AG04450 (cell line): ENCODE data around the gene MRPL34. TPM values are rescaled to one million over a fixed set of nuclear protein-coding genes. Genes with fewer than 3 reads are reported as not detected.

Experiments used
- CTCF ChIA-PET: fragments of 300-600, 350-600 bp; formaldehyde crosslinking; extraction: SDS; loops from one replicate; lab custom pipeline; 2022; ENCODE audit warnings: antibody characterized with exemption, inconsistent platforms; lab: Charles Lee
- POLR2A ChIA-PET: fragments of 350-600 bp; formaldehyde crosslinking; extraction: SDS; loops from one replicate; lab custom pipeline; 2021; ENCODE audit warnings: antibody characterized with exemption, inconsistent platforms; lab: Yijun Ruan, JAX
- DNase-seq: peaks from one replicate; pipeline ENCODE4 v3.0.0-alpha.2; 2011; ENCODE audit warnings: low read depth, low spot score
- H3K27ac ChIP-seq: one replicate; pipeline ENCODE4 v1.5.1; 2012; ENCODE audit warnings: low read depth, low read length, control low read depth
- H3K27me3 ChIP-seq: one replicate; pipeline ENCODE4 v1.6.0; 2012; ENCODE audit warnings: low read length; ENCODE audit not compliant: control insufficient read depth, insufficient read depth
- H3K4me3 ChIP-seq: 2 replicates; pipeline ENCODE4 v1.5.1; 2011; ENCODE audit warnings: mild to moderate bottlenecking, low read depth, low read length, control low read depth
- H3K9me3 ChIP-seq: 2 replicates; pipeline ENCODE4 v1.5.1; 2012; ENCODE audit warnings: low read length; ENCODE audit not compliant: control insufficient read depth, insufficient read depth
- CTCF ChIP-seq: IDR thresholded peaks from 2 replicates; pipeline ENCODE4 v1.5.1; 2011; ENCODE audit warnings: low read depth, low read length, control low read depth, inconsistent platforms
- polyA plus RNA-seq: library from polyadenylated mRNA; depleted of rRNA; stranded (reverse); fragments of >200 nt; gene quantifications from 2 replicates; pipeline ENCODE4 v1.2.3, GENCODE V29; 2011

Gene MRPL34
- polyA plus RNA-seq, 1 experiment = 23.2 TPM

- no peaks in the 10 kb centered on the region; the same call in 1 of the 2 replicates for H3K9me3 ChIP-seq
- ChIA-PET POLR2A (interaction anchor here (0.7 to 1.4 kb wide), 3 partner anchors 15 to 52 kb away, joined by 3 to 5 read pairs (median 3); partner anchors contain the start of gene DDA1), CTCF (no interaction called here)
- no peak for TF ChIP-seq CTCF
- H3K27me3 ChIP-seq = no peaks in the 10 kb centered on the region
- no peak overlapping the region for H3K4me3 ChIP-seq
- DNase-seq = no peak
- no peak overlapping the region for H3K27ac ChIP-seq
Measured at GRCh38 chr19:17323964-17324332, 18.3 kb downstream of the MRPL34 start.

- Histone ChIP-seq H3K9me3 (no peaks in the 10 kb centered on the region; the same call in 1 of the 2 replicates), H3K27me3 (no peaks in the 10 kb centered on the region), H3K27ac (no peak overlapping the region), H3K4me3 (no peak overlapping the region)
- ChIA-PET CTCF (no interaction called here), POLR2A (interaction anchor here (0.6 to 1.4 kb wide), 3 partner anchors 9 to 19 kb away, joined by 3 to 5 read pairs (median 3); partner anchors contain the start of gene DDA1)
- no peak for DNase-seq
- TF ChIP-seq CTCF = no peak
Measured at GRCh38 chr19:17324357-17325114, 18.9 kb downstream of the MRPL34 start.

GRCh38 chr19:17325133-17325532, 19.5 kb downstream of the MRPL34 start:
- H3K9me3 ChIP-seq = peaks cover 3% of the 10 kb centered on the region; the same call in 1 of the 2 replicates
- no peak overlapping the region for H3K4me3 ChIP-seq
- TF ChIP-seq CTCF = no peak
- DNase-seq = no peak
- CTCF ChIA-PET = no interaction called here
- POLR2A ChIA-PET = interaction anchor here (0.6 to 1.4 kb wide), 3 partner anchors 9 to 20 kb away, joined by 3 to 5 read pairs (median 3); partner anchors contain the start of gene DDA1
- H3K27ac ChIP-seq = no peak overlapping the region
- H3K27me3 ChIP-seq = peaks cover 3% of the 10 kb centered on the region

GRCh38 chr19:17325881-17326594, 20.4 kb downstream of the MRPL34 start:
- ChIA-PET CTCF (no interaction called here), POLR2A (no interaction called here)
- peaks cover 5% of the 10 kb centered on the region; the same call in 1 of the 2 replicates for H3K9me3 ChIP-seq
- H3K4me3 ChIP-seq = no peak overlapping the region
- H3K27ac ChIP-seq = no peak overlapping the region
- TF ChIP-seq CTCF = no peak
- H3K27me3 ChIP-seq = peaks cover 3% of the 10 kb centered on the region
- DNase-seq = no peak
